GM21717 (cell line): ENCODE measurements around the gene ELFN1.
"Not testable (repeated sequence)": the region's sequence is repeated elsewhere in the genome, so short reads cannot be mapped to it uniquely, and the experiment has no call there.

ENCODE experiments used
- ATAC-seq: cut with Tn5 transposase; IDR thresholded peaks from one replicate; pipeline ENCODE4 v1.9.1; 2021; ENCODE audit warnings: mild to moderate bottlenecking, moderate library complexity; ENCODE audit not compliant: unreplicated experiment

ELFN1 gene

GRCh38 chr7:1752111-1752510, 82.0 kb downstream of the ELFN1 start:
- no peak for ATAC-seq

- no peak for ATAC-seq
Observed at GRCh38 chr7:1752771-1753563, 82.9 kb downstream of the ELFN1 start.

GRCh38 chr7:1753564-1753867, 83.4 kb downstream of the ELFN1 start:
- ATAC-seq = no peak

GRCh38 chr7:1754345-1754908, 84.3 kb downstream of the ELFN1 start:
- no peak for ATAC-seq

GRCh38 chr7:1755783-1756625, 85.9 kb downstream of the ELFN1 start:
- ATAC-seq = no peak

GRCh38 chr7:1757601-1758000, 87.5 kb downstream of the ELFN1 start:
- ATAC-seq = no peak

- no peak for ATAC-seq
Observed at GRCh38 chr7:1758028-1758858, 88.2 kb downstream of the ELFN1 start.

GRCh38 chr7:1758859-1759521, 88.9 kb downstream of the ELFN1 start:
- no peak for ATAC-seq

GRCh38 chr7:1761097-1761496, 91.0 kb downstream of the ELFN1 start:
- no peak for ATAC-seq

GRCh38 chr7:1761774-1762173, 91.7 kb downstream of the ELFN1 start:
- ATAC-seq = no peak

GRCh38 chr7:1762238-1762945, 92.3 kb downstream of the ELFN1 start:
- ATAC-seq = no peak

GRCh38 chr7:1763033-1763432, 93.0 kb downstream of the ELFN1 start:
- ATAC-seq = no peak

- not testable (repeated sequence) for ATAC-seq
Observed at GRCh38 chr7:1763911-1764310, 93.8 kb downstream of the ELFN1 start.

GRCh38 chr7:1765336-1765735, 95.3 kb downstream of the ELFN1 start:
- no peak for ATAC-seq

GRCh38 chr7:1767524-1767923, 97.4 kb downstream of the ELFN1 start:
- ATAC-seq = no peak

GRCh38 chr7:1768832-1769231, 98.8 kb downstream of the ELFN1 start:
- no peak for ATAC-seq

- ATAC-seq = no peak
Observed at GRCh38 chr7:1769286-1770200, 99.5 kb downstream of the ELFN1 start.

GRCh38 chr7:1770331-1770730, 100.3 kb downstream of the ELFN1 start:
- ATAC-seq = no peak

- ATAC-seq = no peak
Observed at GRCh38 chr7:1775389-1775788, 105.3 kb downstream of the ELFN1 start.
